MV-4-11 (cell line): ENCODE results near the gene EXOSC5.

ENCODE experiments used
- DNase-seq: peaks from one replicate; lab custom pipeline; 2025; lab: John Stamatoyannopoulos, UW

The EXOSC5 gene

GRCh38 chr19:41341669-41342490, 55.3 kb downstream of the EXOSC5 start:
- no peak for DNase-seq

GRCh38 chr19:41339936-41340335, 57.2 kb downstream of the EXOSC5 start:
- no peak for DNase-seq
